ENCODE measurements around the gene ADAMTS18.

- TF ChIP-seq, protein P1, sequence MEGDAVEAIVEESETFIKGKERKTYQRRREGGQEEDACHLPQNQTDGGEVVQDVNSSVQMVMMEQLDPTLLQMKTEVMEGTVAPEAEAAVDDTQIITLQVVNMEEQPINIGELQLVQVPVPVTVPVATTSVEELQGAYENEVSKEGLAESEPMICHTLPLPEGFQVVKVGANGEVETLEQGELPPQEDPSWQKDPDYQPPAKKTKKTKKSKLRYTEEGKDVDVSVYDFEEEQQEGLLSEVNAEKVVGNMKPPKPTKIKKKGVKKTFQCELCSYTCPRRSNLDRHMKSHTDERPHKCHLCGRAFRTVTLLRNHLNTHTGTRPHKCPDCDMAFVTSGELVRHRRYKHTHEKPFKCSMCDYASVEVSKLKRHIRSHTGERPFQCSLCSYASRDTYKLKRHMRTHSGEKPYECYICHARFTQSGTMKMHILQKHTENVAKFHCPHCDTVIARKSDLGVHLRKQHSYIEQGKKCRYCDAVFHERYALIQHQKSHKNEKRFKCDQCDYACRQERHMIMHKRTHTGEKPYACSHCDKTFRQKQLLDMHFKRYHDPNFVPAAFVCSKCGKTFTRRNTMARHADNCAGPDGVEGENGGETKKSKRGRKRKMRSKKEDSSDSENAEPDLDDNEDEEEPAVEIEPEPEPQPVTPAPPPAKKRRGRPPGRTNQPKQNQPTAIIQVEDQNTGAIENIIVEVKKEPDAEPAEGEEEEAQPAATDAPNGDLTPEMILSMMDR (IDR thresholded peaks at IDR 0.05; ENCODE audit: borderline replicate concordance, extremely low read depth, low read length, poor library complexity, severe bottlenecking) = no peak
- TF ChIP-seq EZH2 (IDR thresholded peaks at IDR 0.05; ENCODE audit: borderline replicate concordance, low read depth, low read length, severe bottlenecking) = no peak
Measured at GRCh38 chr16:77277141-77277540, 157.7 kb downstream of the ADAMTS18 start.

Data from DND-41 (cell line).